Measurements from ENCODE around the gene NEK1.

NEK1 gene

DNA sequence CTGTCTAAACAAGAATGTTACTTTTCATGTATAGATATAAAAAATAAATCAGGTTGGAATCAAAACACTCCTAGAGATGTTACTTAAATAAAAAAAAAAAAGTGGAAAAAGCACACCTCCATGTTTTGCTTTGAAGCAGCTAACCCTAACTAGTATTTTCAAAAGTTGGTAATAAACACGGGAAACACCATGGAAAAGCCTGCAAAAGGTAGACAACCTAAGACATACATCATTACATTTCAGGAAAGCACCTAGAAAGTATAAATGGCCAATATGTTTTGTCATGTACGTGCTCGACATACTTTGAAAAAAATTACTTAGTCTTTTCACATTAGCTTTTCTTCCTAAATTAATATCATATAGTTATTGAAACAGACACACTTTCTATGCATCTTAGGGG, 211.6 kb downstream of the NEK1 start:
- no peak for DNase-seq (ENCODE audit: low read depth, low spot score)
- POLR2A ChIA-PET = interaction anchor here (0.6 kb wide), 1 partner anchor 355 kb away, joined by 3 read pairs; no protein-coding TSS in a partner anchor
- CTCF ChIA-PET = no interaction called here
- no peak overlapping the region for H3K4me3 ChIP-seq (ENCODE audit: low read depth, low read length)
- TF ChIP-seq CTCF (IDR thresholded peaks at IDR 0.05; ENCODE audit: insufficient read depth, low read length, missing control alignments) = no peak

DNA sequence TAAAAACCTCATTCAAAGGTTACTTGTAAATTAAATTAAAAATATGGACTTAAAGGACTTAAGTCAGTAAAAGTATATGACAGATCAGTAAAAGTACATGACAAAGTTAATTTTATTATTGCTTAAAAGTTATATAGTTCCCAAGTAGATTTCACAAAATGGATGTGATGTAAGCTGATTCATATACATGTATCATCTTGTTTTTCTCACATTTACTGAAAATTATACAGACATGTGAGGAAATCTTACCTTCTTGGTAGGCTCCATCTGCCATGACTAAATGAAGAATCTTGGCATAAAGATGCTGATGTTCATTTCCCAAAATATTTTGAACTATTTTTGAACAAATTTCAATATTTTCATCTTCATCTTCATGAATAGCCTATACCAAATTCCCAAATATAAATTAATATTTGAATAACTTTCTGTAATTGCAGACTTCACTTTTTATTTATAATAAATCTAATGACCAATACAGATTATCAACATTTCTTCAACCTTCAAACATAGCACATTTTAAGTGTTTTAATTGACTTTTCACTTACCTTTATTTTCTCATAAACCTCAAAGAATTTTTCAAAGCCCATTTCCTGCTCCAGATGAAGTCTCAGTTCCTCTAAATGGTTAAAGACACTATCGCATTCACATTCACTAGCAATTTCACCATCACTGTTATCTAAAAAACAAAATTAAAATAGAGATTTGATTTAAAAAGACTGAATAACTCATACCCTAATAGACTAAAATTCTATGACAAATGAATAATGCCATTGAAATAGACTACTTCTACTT, 212.2 kb downstream of the NEK1 start:
- ChIA-PET CTCF (no interaction called here), POLR2A (no interaction called here)
- no peak for DNase-seq (ENCODE audit: low read depth, low spot score)

GRCh38 chr4:169398316-169398715, 214.1 kb downstream of the NEK1 start:
- POLR2A ChIA-PET = no interaction called here
- TF ChIP-seq CTCF (IDR thresholded peaks at IDR 0.05; ENCODE audit: insufficient read depth, low read length, missing control alignments) = no peak
- H3K4me3 ChIP-seq (ENCODE audit: low read depth, low read length) = no peak overlapping the region
- CTCF ChIA-PET = interaction anchor here (0.7 kb wide), 1 partner anchor 104 kb away, joined by 3 read pairs; no protein-coding TSS in a partner anchor
- peak; percentile 72 for DNase-seq (ENCODE audit: low read depth, low spot score)

More for the DNA sequence above, 212.2 kb downstream of the NEK1 start:
- no peak overlapping the region for H3K4me3 ChIP-seq (ENCODE audit: low read depth, low read length)
- TF ChIP-seq CTCF (IDR thresholded peaks at IDR 0.05; ENCODE audit: insufficient read depth, low read length, missing control alignments) = no peak

DNA sequence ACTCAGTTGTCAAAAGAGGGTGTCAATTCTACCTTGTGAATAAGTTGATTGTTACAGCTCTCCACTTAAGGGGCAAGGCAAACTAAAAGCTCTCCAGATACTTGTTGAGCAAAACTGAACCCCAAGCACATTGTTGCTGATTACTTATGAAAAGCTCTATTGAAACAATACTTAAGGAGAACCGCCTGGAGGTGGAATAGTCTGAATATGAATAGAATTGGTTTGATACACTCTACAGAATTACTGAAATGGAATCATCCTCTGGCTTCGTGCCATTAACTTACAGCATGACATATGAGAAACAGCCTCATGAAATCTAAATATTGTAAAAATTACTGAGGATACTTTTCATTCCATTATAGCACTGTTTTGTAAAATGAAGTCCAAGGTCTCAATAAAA, 214.6 kb downstream of the NEK1 start:
- ChIA-PET POLR2A (no interaction called here), CTCF (interaction anchor here (1.2 to 1.6 kb wide), 2 partner anchors 8 to 11 kb away, joined by 3 to 7 read pairs; no protein-coding TSS in a partner anchor)
- DNase-seq (ENCODE audit: low read depth, low spot score) = no peak
- no peak overlapping the region for H3K4me3 ChIP-seq (ENCODE audit: low read depth, low read length)
- no peak for TF ChIP-seq CTCF (IDR thresholded peaks at IDR 0.05; ENCODE audit: insufficient read depth, low read length, missing control alignments)

DNA sequence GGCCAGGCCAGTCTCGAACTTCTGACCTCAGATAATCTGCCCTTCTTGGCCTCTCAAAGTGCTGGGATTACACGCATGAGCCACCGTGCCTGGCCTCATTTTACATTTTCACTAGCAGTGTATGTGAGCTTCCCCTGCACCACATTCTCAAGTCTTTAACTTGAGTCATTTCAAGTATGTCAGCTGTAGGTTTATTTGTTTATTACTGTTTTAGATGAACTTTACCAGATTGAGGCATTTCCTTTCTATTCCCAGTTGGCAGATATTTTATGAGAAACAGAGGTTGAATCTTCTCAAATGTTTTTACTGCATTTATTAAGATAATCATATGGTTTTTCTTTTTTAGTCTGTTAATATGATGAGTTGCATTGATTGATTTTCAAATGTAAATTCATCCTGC, 227.0 kb downstream of the NEK1 start:
- no peak for TF ChIP-seq CTCF (IDR thresholded peaks at IDR 0.05; ENCODE audit: insufficient read depth, low read length, missing control alignments)
- POLR2A ChIA-PET = interaction anchor here (0.6 kb wide), 1 partner anchor 1254 kb away, joined by 3 read pairs; no protein-coding TSS in a partner anchor
- H3K4me3 ChIP-seq (ENCODE audit: low read depth, low read length) = no peak overlapping the region
- CTCF ChIA-PET = interaction anchor here (1.1 to 1.2 kb wide), 2 partner anchors 100 to 462 kb away, joined by 3 read pairs; no protein-coding TSS in a partner anchor
- DNase-seq (ENCODE audit: low read depth, low spot score) = peak; percentile 77

- H3K4me3 ChIP-seq (ENCODE audit: low read depth, low read length) = no peak overlapping the region
- ChIA-PET POLR2A (interaction anchor here (0.6 kb wide), 1 partner anchor 1254 kb away, joined by 3 read pairs; no protein-coding TSS in a partner anchor), CTCF (interaction anchor here (0.7 to 1.2 kb wide), 2 partner anchors 101 to 271 kb away, joined by 3 read pairs; no protein-coding TSS in a partner anchor)
- no peak for TF ChIP-seq CTCF (IDR thresholded peaks at IDR 0.05; ENCODE audit: insufficient read depth, low read length, missing control alignments)
- no peak for DNase-seq (ENCODE audit: low read depth, low spot score)
These were observed 227.6 kb downstream of the NEK1 start for GRCh38 chr4:169384779-169385178.

All from AG04449 (cell line).